ENCODE data around the gene HS6ST2.

- TF ChIP-seq CTCF (tag by site-specific recombination; IDR thresholded peaks at IDR 0.05), result no peak
- no peak for TF ChIP-seq ZNF146 (tag by site-specific recombination; IDR thresholded peaks at IDR 0.05)
- no peak for TF ChIP-seq KLF16 (tag by site-specific recombination; IDR thresholded peaks at IDR 0.05)
- no peak for TF ChIP-seq ZNF350 (tag by site-specific recombination; IDR thresholded peaks at IDR 0.05)
- no peak for TF ChIP-seq ZNF639 (tag by site-specific recombination; IDR thresholded peaks at IDR 0.05)
- no peak for TF ChIP-seq ZBTB20 (tag by site-specific recombination; IDR thresholded peaks at IDR 0.05)
Measured at GRCh38 chrX:132742246-132742645, 216.2 kb downstream of the HS6ST2 start.
